ENCODE results near the gene PPP2R2C.

PPP2R2C gene

DNA sequence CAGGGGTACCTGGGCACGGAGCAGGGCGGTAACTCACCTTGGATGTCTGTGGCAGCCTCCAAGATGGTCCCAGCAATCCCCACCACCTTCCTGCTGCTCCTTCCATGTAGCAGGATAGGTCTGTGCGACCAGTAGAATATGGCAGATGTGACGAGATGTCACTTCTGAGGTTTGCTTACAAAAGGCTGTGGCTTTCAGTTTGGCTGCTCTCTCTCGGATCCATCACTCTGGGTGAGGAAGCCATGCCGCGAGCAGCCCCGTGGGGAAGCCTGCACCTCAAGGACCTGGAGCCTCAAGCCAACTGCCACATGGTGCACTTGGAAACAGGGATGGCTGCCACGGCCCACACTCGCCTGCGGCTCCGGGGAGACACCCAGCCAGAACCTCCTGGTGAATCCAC is 165.2 kb downstream of the PPP2R2C start:
- Histone ChIP-seq H3K27me3 (ENCODE audit: insufficient read depth, poor library complexity, severe bottlenecking) (peaks cover 3% of the 10 kb centered on the region), H3K4me3 (replicated peaks; ENCODE audit: insufficient read depth, low read length) (no peak overlapping the region), H3K27ac (replicated peaks) (no peak overlapping the region)
- DNase-seq (ENCODE audit: low read depth in 1 of 2, low spot score in 1 of 2): no peak
- TF ChIP-seq POLR2AphosphoS5 (IDR thresholded peaks at IDR 0.05; ENCODE audit: low read depth) (no peak), GABPA (IDR thresholded peaks at IDR 0.05; ENCODE audit: low read depth) (no peak), SPI1 (IDR thresholded peaks at IDR 0.05; ENCODE audit: borderline replicate concordance, low read depth) (no peak)
- TF ChIP-seq, protein P1, sequence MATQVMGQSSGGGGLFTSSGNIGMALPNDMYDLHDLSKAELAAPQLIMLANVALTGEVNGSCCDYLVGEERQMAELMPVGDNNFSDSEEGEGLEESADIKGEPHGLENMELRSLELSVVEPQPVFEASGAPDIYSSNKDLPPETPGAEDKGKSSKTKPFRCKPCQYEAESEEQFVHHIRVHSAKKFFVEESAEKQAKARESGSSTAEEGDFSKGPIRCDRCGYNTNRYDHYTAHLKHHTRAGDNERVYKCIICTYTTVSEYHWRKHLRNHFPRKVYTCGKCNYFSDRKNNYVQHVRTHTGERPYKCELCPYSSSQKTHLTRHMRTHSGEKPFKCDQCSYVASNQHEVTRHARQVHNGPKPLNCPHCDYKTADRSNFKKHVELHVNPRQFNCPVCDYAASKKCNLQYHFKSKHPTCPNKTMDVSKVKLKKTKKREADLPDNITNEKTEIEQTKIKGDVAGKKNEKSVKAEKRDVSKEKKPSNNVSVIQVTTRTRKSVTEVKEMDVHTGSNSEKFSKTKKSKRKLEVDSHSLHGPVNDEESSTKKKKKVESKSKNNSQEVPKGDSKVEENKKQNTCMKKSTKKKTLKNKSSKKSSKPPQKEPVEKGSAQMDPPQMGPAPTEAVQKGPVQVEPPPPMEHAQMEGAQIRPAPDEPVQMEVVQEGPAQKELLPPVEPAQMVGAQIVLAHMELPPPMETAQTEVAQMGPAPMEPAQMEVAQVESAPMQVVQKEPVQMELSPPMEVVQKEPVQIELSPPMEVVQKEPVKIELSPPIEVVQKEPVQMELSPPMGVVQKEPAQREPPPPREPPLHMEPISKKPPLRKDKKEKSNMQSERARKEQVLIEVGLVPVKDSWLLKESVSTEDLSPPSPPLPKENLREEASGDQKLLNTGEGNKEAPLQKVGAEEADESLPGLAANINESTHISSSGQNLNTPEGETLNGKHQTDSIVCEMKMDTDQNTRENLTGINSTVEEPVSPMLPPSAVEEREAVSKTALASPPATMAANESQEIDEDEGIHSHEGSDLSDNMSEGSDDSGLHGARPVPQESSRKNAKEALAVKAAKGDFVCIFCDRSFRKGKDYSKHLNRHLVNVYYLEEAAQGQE (IDR thresholded peaks at IDR 0.05; ENCODE audit: insufficient replicate concordance, low read depth): no peak
- TF ChIP-seq, protein P2, sequence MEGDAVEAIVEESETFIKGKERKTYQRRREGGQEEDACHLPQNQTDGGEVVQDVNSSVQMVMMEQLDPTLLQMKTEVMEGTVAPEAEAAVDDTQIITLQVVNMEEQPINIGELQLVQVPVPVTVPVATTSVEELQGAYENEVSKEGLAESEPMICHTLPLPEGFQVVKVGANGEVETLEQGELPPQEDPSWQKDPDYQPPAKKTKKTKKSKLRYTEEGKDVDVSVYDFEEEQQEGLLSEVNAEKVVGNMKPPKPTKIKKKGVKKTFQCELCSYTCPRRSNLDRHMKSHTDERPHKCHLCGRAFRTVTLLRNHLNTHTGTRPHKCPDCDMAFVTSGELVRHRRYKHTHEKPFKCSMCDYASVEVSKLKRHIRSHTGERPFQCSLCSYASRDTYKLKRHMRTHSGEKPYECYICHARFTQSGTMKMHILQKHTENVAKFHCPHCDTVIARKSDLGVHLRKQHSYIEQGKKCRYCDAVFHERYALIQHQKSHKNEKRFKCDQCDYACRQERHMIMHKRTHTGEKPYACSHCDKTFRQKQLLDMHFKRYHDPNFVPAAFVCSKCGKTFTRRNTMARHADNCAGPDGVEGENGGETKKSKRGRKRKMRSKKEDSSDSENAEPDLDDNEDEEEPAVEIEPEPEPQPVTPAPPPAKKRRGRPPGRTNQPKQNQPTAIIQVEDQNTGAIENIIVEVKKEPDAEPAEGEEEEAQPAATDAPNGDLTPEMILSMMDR (IDR thresholded peaks at IDR 0.05; ENCODE audit: insufficient read depth, low read length): no peak

DNA sequence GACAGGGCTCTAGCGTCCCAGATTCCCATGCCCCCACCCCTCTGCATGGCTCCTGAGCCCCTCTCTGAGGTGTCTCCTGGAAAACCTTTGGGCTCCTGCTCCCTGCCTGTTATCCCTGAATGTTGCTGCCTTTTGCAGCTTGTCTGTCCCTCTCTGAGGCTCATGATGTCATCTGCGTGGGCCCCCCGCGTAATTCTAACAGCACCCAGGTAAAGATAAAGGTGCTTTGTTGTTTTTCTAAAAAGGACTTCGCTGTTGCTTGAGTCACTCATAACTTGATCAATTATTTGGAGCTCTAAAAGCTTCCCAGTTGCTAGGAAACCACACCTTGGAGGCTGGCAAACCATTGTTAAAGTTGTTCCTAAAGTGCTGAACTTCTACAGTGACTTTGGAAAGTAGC is 166.1 kb downstream of the PPP2R2C start:
- Histone ChIP-seq H3K27ac (replicated peaks) (no peak overlapping the region), H3K4me3 (replicated peaks; ENCODE audit: insufficient read depth, low read length) (no peak overlapping the region), H3K27me3 (ENCODE audit: insufficient read depth, poor library complexity, severe bottlenecking) (peaks cover 3% of the 10 kb centered on the region)
- DNase-seq (ENCODE audit: low read depth in 1 of 2, low spot score in 1 of 2): no peak
- TF ChIP-seq, protein P2 (IDR thresholded peaks at IDR 0.05; ENCODE audit: insufficient read depth, low read length): no peak
- TF ChIP-seq SPI1 (IDR thresholded peaks at IDR 0.05; ENCODE audit: borderline replicate concordance, low read depth) (no peak), GABPA (IDR thresholded peaks at IDR 0.05; ENCODE audit: low read depth) (no peak), POLR2AphosphoS5 (IDR thresholded peaks at IDR 0.05; ENCODE audit: low read depth) (no peak)
- TF ChIP-seq, protein P1 (IDR thresholded peaks at IDR 0.05; ENCODE audit: insufficient replicate concordance, low read depth): no peak

DNA sequence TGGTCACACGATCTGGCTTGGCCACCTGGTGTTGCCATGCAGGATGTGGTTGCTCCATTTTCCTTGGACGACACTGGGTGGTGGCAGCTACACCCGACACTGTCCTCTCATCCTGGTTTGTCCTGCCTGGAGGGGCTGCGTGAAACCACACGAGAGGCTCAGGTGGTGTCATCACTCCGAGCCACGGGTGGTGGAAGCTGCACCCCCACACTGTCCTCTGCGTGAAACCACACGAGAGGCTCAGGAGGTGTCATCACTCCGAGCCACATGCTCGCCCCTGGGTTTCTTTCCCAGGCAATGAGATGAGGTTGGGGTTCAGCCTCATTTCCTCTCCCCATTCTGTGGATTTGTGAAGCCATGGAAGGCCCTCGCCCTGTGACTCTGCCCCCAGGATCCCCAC is 168.5 kb downstream of the PPP2R2C start:
- DNase-seq (ENCODE audit: low read depth in 1 of 2, low spot score in 1 of 2): no peak
- H3K4me3 ChIP-seq (replicated peaks; ENCODE audit: insufficient read depth, low read length): no peak overlapping the region
- no peak overlapping the region for H3K27ac ChIP-seq (replicated peaks)
- no peaks in the 10 kb centered on the region for H3K27me3 ChIP-seq (ENCODE audit: insufficient read depth, poor library complexity, severe bottlenecking)
- TF ChIP-seq, protein P2 (IDR thresholded peaks at IDR 0.05; ENCODE audit: insufficient read depth, low read length): no peak
- TF ChIP-seq, protein P1 (IDR thresholded peaks at IDR 0.05; ENCODE audit: insufficient replicate concordance, low read depth): no peak
- TF ChIP-seq GABPA (IDR thresholded peaks at IDR 0.05; ENCODE audit: low read depth) (no peak), SPI1 (IDR thresholded peaks at IDR 0.05; ENCODE audit: borderline replicate concordance, low read depth) (no peak), POLR2AphosphoS5 (IDR thresholded peaks at IDR 0.05; ENCODE audit: low read depth) (no peak)

All from HL-60 (cell line).